ENCODE data around the gene NCKAP5L. TPM values are rescaled to one million over a fixed set of nuclear protein-coding genes. Genes with fewer than 3 reads are reported as not detected.

NCKAP5L gene
- total RNA-seq, 1 experiment from 2014 or later = 13.3 TPM

DNA sequence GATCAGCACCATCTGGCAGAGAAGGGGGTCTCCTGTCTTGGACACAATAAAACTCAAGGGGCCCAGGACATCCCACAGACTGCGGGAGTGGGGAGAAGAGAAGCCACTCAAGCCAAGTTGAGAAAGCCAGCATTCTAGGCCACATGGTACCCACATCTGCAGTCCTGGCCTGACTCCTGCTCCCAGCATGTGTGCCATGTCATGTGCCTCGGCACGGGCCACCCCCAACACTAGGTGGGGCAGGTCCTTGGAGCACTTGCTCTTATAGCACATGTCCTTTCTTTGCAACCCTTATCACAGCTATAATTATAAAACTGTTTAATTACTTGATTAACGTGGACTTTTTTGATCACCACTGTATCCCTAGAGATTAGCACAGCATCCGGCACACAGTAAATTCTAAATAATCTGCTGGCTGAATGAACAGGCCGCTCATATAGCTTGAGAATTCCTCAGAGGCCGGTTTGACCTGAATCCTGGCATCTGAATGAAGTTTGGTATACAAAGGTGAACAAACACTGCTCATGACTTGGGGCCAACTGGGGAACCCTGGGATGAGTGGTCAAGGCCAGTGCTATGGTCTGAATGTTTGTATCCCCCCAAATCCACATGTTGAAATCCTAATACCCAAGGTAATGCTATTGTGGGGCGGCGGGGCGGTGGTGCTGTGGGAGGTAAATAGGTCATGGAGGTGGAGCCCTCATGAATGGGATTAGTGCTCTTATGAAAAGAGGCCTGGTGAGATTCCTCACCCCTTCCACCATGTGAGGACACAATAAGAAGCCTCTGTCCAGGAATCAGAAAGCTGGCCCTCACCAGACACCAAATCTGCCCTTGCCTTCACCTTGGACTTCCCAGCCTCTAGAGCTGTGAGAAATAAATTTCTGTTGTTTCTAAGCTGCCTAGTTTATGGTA lies 6.6 kb downstream of the NCKAP5L start:
- CTCF ChIA-PET = no interaction called here

GRCh38 chr12:49819786-49820185 lies 8.4 kb downstream of the NCKAP5L start:
- DNase-seq = no peak
- Histone ChIP-seq H3K4me1 (ENCODE audit: insufficient read depth, low read length) (no peaks in the 10 kb centered on the region), H3K27ac (ENCODE audit: low read length) (no peak overlapping the region), H3K4me2 (ENCODE audit: low read length) (no peak overlapping the region), H3K4me3 (ENCODE audit: low read length) (no peak overlapping the region), H3K9ac (ENCODE audit: low read length) (no peak overlapping the region), H3K9me3 (ENCODE audit: low read length) (no peaks in the 10 kb centered on the region), H3F3A (ENCODE audit: low read length, unreplicated experiment) (no peaks in the 10 kb centered on the region), H2AFZ (ENCODE audit: low read length) (no peak overlapping the region), H3K36me3 (ENCODE audit: low read depth, low read length) (no peaks in the 10 kb centered on the region), H3K27me3 (ENCODE audit: low read length) (no peaks in the 10 kb centered on the region), H3K9me2 (replicated peaks; ENCODE audit: low read length) (no peaks in the 10 kb centered on the region), H3K79me2 (ENCODE audit: low read length) (peaks cover 10% of the 10 kb centered on the region; the same call in 1 of the 2 replicates), H4K20me1 (ENCODE audit: low read length) (no peaks in the 10 kb centered on the region)
- ATAC-seq = no peak
- CTCF ChIA-PET = no interaction called here
- BruUV-seq (replicated peaks) = no TSS peak
- no peak for TF ChIP-seq EZH2 (IDR thresholded peaks at IDR 0.05; ENCODE audit: low read length, unreplicated experiment)
- intact Hi-C loops (cut with micrococcal nuclease) = no loop called here
- POLR2A ChIA-PET (ENCODE audit: unreplicated experiment) = no interaction called here

More for the DNA sequence above, 6.6 kb downstream of the NCKAP5L start:
- intact Hi-C loops (cut with micrococcal nuclease) = no loop called here
- Histone ChIP-seq H4K20me1 (ENCODE audit: low read length) (no peaks in the 10 kb centered on the region), H3K4me2 (ENCODE audit: low read length) (no peak overlapping the region), H3K9me2 (replicated peaks; ENCODE audit: low read length) (no peaks in the 10 kb centered on the region), H3K4me1 (ENCODE audit: insufficient read depth, low read length) (0 out of 2 replicates have a peak, but pooled peaks cover 3% of the 10 kb centered on the region), H2AFZ (ENCODE audit: low read length) (no peak overlapping the region), H3F3A (ENCODE audit: low read length, unreplicated experiment) (no peaks in the 10 kb centered on the region), H3K27me3 (ENCODE audit: low read length) (no peaks in the 10 kb centered on the region), H3K79me2 (ENCODE audit: low read length) (peaks cover 23% of the 10 kb centered on the region), H3K27ac (ENCODE audit: low read length) (no peak overlapping the region), H3K4me3 (ENCODE audit: low read length) (no peak overlapping the region), H3K36me3 (ENCODE audit: low read depth, low read length) (no peaks in the 10 kb centered on the region), H3K9me3 (ENCODE audit: low read length) (no peaks in the 10 kb centered on the region), H3K9ac (ENCODE audit: low read length) (no peak overlapping the region)
- DNase-seq = no peak
- POLR2A ChIA-PET (ENCODE audit: unreplicated experiment) = no interaction called here
- no peak for ATAC-seq
- BruUV-seq (replicated peaks) = no TSS peak
- TF ChIP-seq CTCF (conservative IDR thresholded peaks at IDR 0.05; ENCODE audit: low read depth, low read length) (no peak), EZH2 (IDR thresholded peaks at IDR 0.05; ENCODE audit: low read length, unreplicated experiment) (no peak), EZH2phosphoT487 (IDR thresholded peaks at IDR 0.05; ENCODE audit: borderline replicate concordance, low read length) (no peak)

DNA sequence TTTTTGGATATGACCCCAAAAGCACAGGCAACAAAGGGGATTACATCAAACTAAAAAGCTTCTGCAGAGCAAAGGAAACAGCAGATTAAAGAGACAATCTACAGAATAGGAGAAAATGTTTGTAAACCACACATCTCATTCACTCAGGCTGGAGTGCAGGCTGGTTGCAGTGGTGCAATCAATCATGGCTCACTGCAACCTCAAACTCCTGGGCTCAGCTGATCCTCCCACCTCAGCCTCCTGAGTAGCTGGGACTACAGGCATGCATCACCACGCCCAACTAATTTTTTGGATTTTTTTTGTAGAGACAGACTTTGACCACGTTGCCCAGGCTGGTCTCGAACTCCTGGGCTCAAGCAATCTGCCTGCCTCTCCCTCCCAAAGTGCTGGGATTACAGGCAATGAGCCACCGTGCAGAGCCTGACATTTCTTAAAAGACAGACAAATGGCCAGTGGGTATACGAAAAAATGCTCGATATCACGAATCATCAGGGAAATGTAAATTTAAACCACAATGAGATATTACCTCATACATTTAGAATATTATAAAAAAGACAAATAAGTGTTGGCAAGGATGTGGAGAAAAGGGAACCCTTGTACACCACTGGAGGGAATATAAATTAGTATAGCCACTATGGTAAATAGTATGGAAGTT lies 9.8 kb downstream of the NCKAP5L start:
- Histone ChIP-seq H2AFZ (ENCODE audit: low read length) (no peak overlapping the region), H3K4me2 (ENCODE audit: low read length) (no peak overlapping the region), H3K9me3 (ENCODE audit: low read length) (no peaks in the 10 kb centered on the region), H3K4me1 (ENCODE audit: insufficient read depth, low read length) (no peaks in the 10 kb centered on the region), H4K20me1 (ENCODE audit: low read length) (no peaks in the 10 kb centered on the region), H3K79me2 (ENCODE audit: low read length) (0 out of 2 replicates have a peak, but pooled peaks cover 4% of the 10 kb centered on the region), H3K4me3 (ENCODE audit: low read length) (no peak overlapping the region), H3K27ac (ENCODE audit: low read length) (no peak overlapping the region), H3K9ac (ENCODE audit: low read length) (no peak overlapping the region), H3F3A (ENCODE audit: low read length, unreplicated experiment) (no peaks in the 10 kb centered on the region), H3K36me3 (ENCODE audit: low read depth, low read length) (no peaks in the 10 kb centered on the region), H3K9me2 (replicated peaks; ENCODE audit: low read length) (no peaks in the 10 kb centered on the region), H3K27me3 (ENCODE audit: low read length) (no peaks in the 10 kb centered on the region)
- ChIA-PET CTCF (no interaction called here), POLR2A (ENCODE audit: unreplicated experiment) (no interaction called here)
- BruUV-seq (replicated peaks) = no TSS peak
- TF ChIP-seq EZH2phosphoT487 (IDR thresholded peaks at IDR 0.05; ENCODE audit: borderline replicate concordance, low read length) = no peak
- no peak for TF ChIP-seq CTCF (conservative IDR thresholded peaks at IDR 0.05; ENCODE audit: low read depth, low read length)
- TF ChIP-seq EZH2 (IDR thresholded peaks at IDR 0.05; ENCODE audit: low read length, unreplicated experiment) = no peak
- intact Hi-C loops (cut with micrococcal nuclease) = no loop called here
- DNase-seq (peak; percentile 9), ATAC-seq (peak; percentile 33; the same call in 1 of the 2 replicates)
